ENCODE results near the gene CXCR3. TPM values are rescaled to one million over a fixed set of nuclear protein-coding genes. Genes with fewer than 3 reads are reported as not detected.

The CXCR3 gene
- total RNA-seq, 1 donor from 2014 or later: not detected

GRCh38 chrX:71622032-71622575 is 3.8 kb upstream of the CXCR3 start:
- H3K9me3 Mint-ChIP-seq (ENCODE audit: unreplicated experiment): no peaks in the 10 kb centered on the region
- no peaks in the 10 kb centered on the region for H3K36me3 Mint-ChIP-seq (ENCODE audit: unreplicated experiment)
- H3K4me3 Mint-ChIP-seq (ENCODE audit: unreplicated experiment): no peak overlapping the region
- no peak for DNase-seq (ENCODE audit: extremely low spot score, unreplicated experiment)
- no peaks in the 10 kb centered on the region for H3K4me1 Mint-ChIP-seq (ENCODE audit: unreplicated experiment)
- TF ChIP-seq CTCF (IDR thresholded peaks at IDR 0.05): no peak
- no peaks in the 10 kb centered on the region for H3K27me3 Mint-ChIP-seq (ENCODE audit: unreplicated experiment)
- no peak overlapping the region for H3K27ac Mint-ChIP-seq (ENCODE audit: unreplicated experiment)

- Mint-ChIP-seq H3K4me1 (ENCODE audit: unreplicated experiment) (no peaks in the 10 kb centered on the region), H3K9me3 (ENCODE audit: unreplicated experiment) (no peaks in the 10 kb centered on the region), H3K36me3 (ENCODE audit: unreplicated experiment) (no peaks in the 10 kb centered on the region), H3K4me3 (ENCODE audit: unreplicated experiment) (no peak overlapping the region), H3K27ac (ENCODE audit: unreplicated experiment) (no peak overlapping the region), H3K27me3 (ENCODE audit: unreplicated experiment) (no peaks in the 10 kb centered on the region)
- TF ChIP-seq CTCF (IDR thresholded peaks at IDR 0.05): no peak
- no peak for DNase-seq (ENCODE audit: extremely low spot score, unreplicated experiment)
These were observed 3.3 kb upstream of the CXCR3 start for GRCh38 chrX:71621603-71622002.

- H3K27me3 Mint-ChIP-seq (ENCODE audit: unreplicated experiment): no peaks in the 10 kb centered on the region
- no peak overlapping the region for H3K27ac Mint-ChIP-seq (ENCODE audit: unreplicated experiment)
- H3K36me3 Mint-ChIP-seq (ENCODE audit: unreplicated experiment): peaks cover 4% of the 10 kb centered on the region
- no peak overlapping the region for H3K4me3 Mint-ChIP-seq (ENCODE audit: unreplicated experiment)
- DNase-seq (ENCODE audit: extremely low spot score, unreplicated experiment): no peak
- no peaks in the 10 kb centered on the region for H3K9me3 Mint-ChIP-seq (ENCODE audit: unreplicated experiment)
- no peaks in the 10 kb centered on the region for H3K4me1 Mint-ChIP-seq (ENCODE audit: unreplicated experiment)
- TF ChIP-seq CTCF (IDR thresholded peaks at IDR 0.05): no peak
These were observed 1.7 kb upstream of the CXCR3 start for GRCh38 chrX:71619986-71620385.

GRCh38 chrX:71619193-71619592 is 882 bp upstream of the CXCR3 start:
- H3K27me3 Mint-ChIP-seq (ENCODE audit: unreplicated experiment): no peaks in the 10 kb centered on the region
- no peak overlapping the region for H3K4me3 Mint-ChIP-seq (ENCODE audit: unreplicated experiment)
- H3K4me1 Mint-ChIP-seq (ENCODE audit: unreplicated experiment): no peaks in the 10 kb centered on the region
- TF ChIP-seq CTCF (IDR thresholded peaks at IDR 0.05): no peak
- no peaks in the 10 kb centered on the region for H3K9me3 Mint-ChIP-seq (ENCODE audit: unreplicated experiment)
- DNase-seq (ENCODE audit: extremely low spot score, unreplicated experiment): no peak
- no peak overlapping the region for H3K27ac Mint-ChIP-seq (ENCODE audit: unreplicated experiment)
- peaks cover 7% of the 10 kb centered on the region for H3K36me3 Mint-ChIP-seq (ENCODE audit: unreplicated experiment)

- no peak for DNase-seq (ENCODE audit: extremely low spot score, unreplicated experiment)
- no peaks in the 10 kb centered on the region for H3K27me3 Mint-ChIP-seq (ENCODE audit: unreplicated experiment)
- H3K4me3 Mint-ChIP-seq (ENCODE audit: unreplicated experiment): no peak overlapping the region
- no peaks in the 10 kb centered on the region for H3K9me3 Mint-ChIP-seq (ENCODE audit: unreplicated experiment)
- H3K36me3 Mint-ChIP-seq (ENCODE audit: unreplicated experiment): peaks cover 7% of the 10 kb centered on the region
- H3K27ac Mint-ChIP-seq (ENCODE audit: unreplicated experiment): no peak overlapping the region
- TF ChIP-seq CTCF (IDR thresholded peaks at IDR 0.05): no peak
- H3K4me1 Mint-ChIP-seq (ENCODE audit: unreplicated experiment): no peaks in the 10 kb centered on the region
These were observed 476 bp upstream of the CXCR3 start for GRCh38 chrX:71618787-71619186.

Measured in osteocyte (in vitro differentiated cells).